ENCODE results near the gene DOCK10. TPM values are rescaled to one million over a fixed set of nuclear protein-coding genes. Genes with fewer than 3 reads are reported as not detected.

DOCK10 gene
- total and polyA plus RNA-seq, 2 donors (not counting 3 experiments of a cell fraction or from before 2014, with no cell fraction given) = 5.8 to 23.0 TPM

DNA sequence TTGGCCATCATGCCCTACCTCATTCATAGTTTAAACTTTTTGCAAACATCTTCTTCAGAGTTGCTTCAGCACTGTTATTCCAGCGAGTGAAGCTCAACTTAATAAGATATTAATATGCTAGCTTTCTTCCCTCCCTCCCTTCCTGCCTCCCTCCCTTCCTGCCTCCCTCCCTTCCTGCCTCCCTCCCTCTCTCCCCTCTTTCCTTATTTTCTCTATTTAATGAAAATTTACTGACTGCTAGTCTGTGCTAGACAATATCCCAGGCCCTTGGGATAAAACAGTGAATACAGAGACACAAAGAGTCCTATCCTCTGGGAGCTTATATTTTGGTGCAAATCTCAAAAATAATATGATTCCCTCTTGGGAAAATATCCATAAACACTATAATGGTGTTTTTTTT is 42.9 kb downstream of the DOCK10 start:
- TF ChIP-seq FOS (IDR thresholded peaks at IDR 0.05; ENCODE audit: borderline replicate concordance, insufficient read depth, low read length) (no peak), EZH2 (IDR thresholded peaks at IDR 0.05; ENCODE audit: borderline replicate concordance, low read depth, low read length, severe bottlenecking) (no peak), POLR2AphosphoS5 (IDR thresholded peaks at IDR 0.05; ENCODE audit: insufficient read depth, low read depth, low read length) (no peak), JUN (IDR thresholded peaks at IDR 0.05; ENCODE audit: borderline replicate concordance, insufficient read depth, insufficient read length, low read depth) (no peak), GATA2 (IDR thresholded peaks at IDR 0.05; ENCODE audit: insufficient read depth, insufficient read length, low read depth, low read length) (no peak), POLR2A (IDR thresholded peaks at IDR 0.05; ENCODE audit: low read depth, low read length) (no peak), MYC (IDR thresholded peaks at IDR 0.05; ENCODE audit: low read depth, low read length) (no peak)
- TF ChIP-seq, protein P1, sequence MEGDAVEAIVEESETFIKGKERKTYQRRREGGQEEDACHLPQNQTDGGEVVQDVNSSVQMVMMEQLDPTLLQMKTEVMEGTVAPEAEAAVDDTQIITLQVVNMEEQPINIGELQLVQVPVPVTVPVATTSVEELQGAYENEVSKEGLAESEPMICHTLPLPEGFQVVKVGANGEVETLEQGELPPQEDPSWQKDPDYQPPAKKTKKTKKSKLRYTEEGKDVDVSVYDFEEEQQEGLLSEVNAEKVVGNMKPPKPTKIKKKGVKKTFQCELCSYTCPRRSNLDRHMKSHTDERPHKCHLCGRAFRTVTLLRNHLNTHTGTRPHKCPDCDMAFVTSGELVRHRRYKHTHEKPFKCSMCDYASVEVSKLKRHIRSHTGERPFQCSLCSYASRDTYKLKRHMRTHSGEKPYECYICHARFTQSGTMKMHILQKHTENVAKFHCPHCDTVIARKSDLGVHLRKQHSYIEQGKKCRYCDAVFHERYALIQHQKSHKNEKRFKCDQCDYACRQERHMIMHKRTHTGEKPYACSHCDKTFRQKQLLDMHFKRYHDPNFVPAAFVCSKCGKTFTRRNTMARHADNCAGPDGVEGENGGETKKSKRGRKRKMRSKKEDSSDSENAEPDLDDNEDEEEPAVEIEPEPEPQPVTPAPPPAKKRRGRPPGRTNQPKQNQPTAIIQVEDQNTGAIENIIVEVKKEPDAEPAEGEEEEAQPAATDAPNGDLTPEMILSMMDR (IDR thresholded peaks at IDR 0.05; ENCODE audit: extremely low read depth in 1 of 2, insufficient read depth in 1 of 2, low read depth in 1 of 2, low read length in 2 of 2) = no peak
- TF ChIP-seq, protein P2, sequence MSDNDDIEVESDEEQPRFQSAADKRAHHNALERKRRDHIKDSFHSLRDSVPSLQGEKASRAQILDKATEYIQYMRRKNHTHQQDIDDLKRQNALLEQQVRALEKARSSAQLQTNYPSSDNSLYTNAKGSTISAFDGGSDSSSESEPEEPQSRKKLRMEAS (IDR thresholded peaks at IDR 0.05; ENCODE audit: insufficient read depth, insufficient read length) = no peak
- BruUV-seq (replicated peaks) = no TSS peak
- ChIA-PET POLR2A (interaction anchor here (0.6 to 0.7 kb wide), 2 partner anchors 49 to 70 kb away, joined by 3 to 4 read pairs; no protein-coding TSS in a partner anchor), CTCF (interaction anchor here (0.6 to 3.0 kb wide), 7 partner anchors 10 to 197 kb away, joined by 3 to 9 read pairs (median 5); no protein-coding TSS in a partner anchor)
- Histone ChIP-seq H3K27me3 (ENCODE audit: control insufficient read depth in 2 of 2, insufficient read depth in 2 of 2, low read length in 2 of 2) (no peaks in the 10 kb centered on the region), H3K79me2 (ENCODE audit: control insufficient read depth, insufficient read depth, low read length) (no peaks in the 10 kb centered on the region), H3K4me2 (ENCODE audit: insufficient read depth, low read length) (no peak overlapping the region), H3K9ac (replicated peaks; ENCODE audit: extremely low read depth, insufficient read depth, low read length) (no peak overlapping the region), H3K9me3 (replicated peaks; ENCODE audit: control insufficient read depth, insufficient read depth, low read length) (no peaks in the 10 kb centered on the region), H3K36me3 (ENCODE audit: control insufficient read depth in 2 of 2, extremely low read depth in 1 of 2, insufficient read depth in 2 of 2, low read length in 2 of 2) (no peaks in the 10 kb centered on the region), H3K4me1 (ENCODE audit: control insufficient read depth, extremely low read depth, insufficient read depth, low read length) (peaks cover 4% of the 10 kb centered on the region), H3K9me1 (replicated peaks; ENCODE audit: control insufficient read depth, extremely low read depth, insufficient read depth, low read length) (no peaks in the 10 kb centered on the region), H3K27ac (ENCODE audit: insufficient read depth, low read depth, low read length) (no peak overlapping the region), H3K4me3 (replicated peaks in 1 of 3; ENCODE audit: insufficient read depth in 1 of 3, low read depth in 1 of 3, low read length in 3 of 3) (no peak overlapping the region), H2AFZ (ENCODE audit: low read depth, low read length) (no peak overlapping the region), H4K20me1 (replicated peaks; ENCODE audit: control insufficient read depth, extremely low read depth, insufficient read depth, low read length) (no peaks in the 10 kb centered on the region)
- no peak for FAIRE-seq
- DNase-seq (ENCODE audit: low read depth, low spot score) = no peak
- dilution Hi-C loops (cut with MboI; ENCODE audit: extremely low pct_ligation_motif_present, low sequenced_read_pairs) = no loop called here
- intact Hi-C loops (cut with micrococcal nuclease) = loop anchor here (1.0 kb wide), 1 partner anchor 52 kb away; no protein-coding TSS in a partner anchor
